ENCODE results near the gene IL22.

IL22 gene

GRCh38 chr12:68271346-68271745, 17.9 kb upstream of the IL22 start:
- H3K4me3 ChIP-seq (ENCODE audit: low read depth in 1 of 2, low read length in 1 of 2), result no peak overlapping the region
- peaks cover 79 to 87% of the 10 kb centered on the region in 2 experiments for H3K4me1 ChIP-seq (ENCODE audit: control insufficient read depth in 1 of 2, insufficient read depth in 1 of 2, low read depth in 1 of 2, low read length in 1 of 2)
- no peaks in the 10 kb centered on the region for H3K36me3 ChIP-seq
- H3K27ac ChIP-seq, result peak overlapping the region; percentile 48
- H3K27me3 ChIP-seq, result no peaks in the 10 kb centered on the region
- H3K9me3 ChIP-seq, result no peaks in the 10 kb centered on the region
- TF ChIP-seq CTCF (IDR thresholded peaks at IDR 0.05), result no peak

- H3K9me3 ChIP-seq, result no peaks in the 10 kb centered on the region
- no peak overlapping the region for H3K4me3 ChIP-seq (ENCODE audit: low read depth in 1 of 2, low read length in 1 of 2)
- peak overlapping the region; percentile 71 for H3K27ac ChIP-seq
- peaks cover 77 to 84% of the 10 kb centered on the region in 2 experiments for H3K4me1 ChIP-seq (ENCODE audit: control insufficient read depth in 1 of 2, insufficient read depth in 1 of 2, low read depth in 1 of 2, low read length in 1 of 2)
- no peaks in the 10 kb centered on the region for H3K27me3 ChIP-seq
- no peak for TF ChIP-seq CTCF (IDR thresholded peaks at IDR 0.05)
- H3K36me3 ChIP-seq, result no peaks in the 10 kb centered on the region
These were observed 17.0 kb upstream of the IL22 start for GRCh38 chr12:68270358-68270757.

GRCh38 chr12:68269779-68270178, 16.4 kb upstream of the IL22 start:
- Histone ChIP-seq H3K27ac (peak overlapping the region; percentile 71), H3K9me3 (no peaks in the 10 kb centered on the region), H3K36me3 (no peaks in the 10 kb centered on the region), H3K27me3 (no peaks in the 10 kb centered on the region), H3K4me1 (ENCODE audit: control insufficient read depth in 1 of 2, insufficient read depth in 1 of 2, low read depth in 1 of 2, low read length in 1 of 2) (peaks cover 80 to 84% of the 10 kb centered on the region in 2 experiments), H3K4me3 (ENCODE audit: low read depth in 1 of 2, low read length in 1 of 2) (no peak overlapping the region)
- TF ChIP-seq CTCF (IDR thresholded peaks at IDR 0.05), result no peak

- peak overlapping the region; percentile 71 for H3K27ac ChIP-seq
- H3K36me3 ChIP-seq, result no peaks in the 10 kb centered on the region
- no peaks in the 10 kb centered on the region for H3K27me3 ChIP-seq
- peaks cover 76 to 80% of the 10 kb centered on the region in 2 experiments for H3K4me1 ChIP-seq (ENCODE audit: control insufficient read depth in 1 of 2, insufficient read depth in 1 of 2, low read depth in 1 of 2, low read length in 1 of 2)
- TF ChIP-seq CTCF (IDR thresholded peaks at IDR 0.05), result no peak
- no peaks in the 10 kb centered on the region for H3K9me3 ChIP-seq
- H3K4me3 ChIP-seq (ENCODE audit: low read depth in 1 of 2, low read length in 1 of 2), result no peak overlapping the region
These were observed 15.6 kb upstream of the IL22 start for GRCh38 chr12:68268967-68269366.

GRCh38 chr12:68267892-68268396, 14.5 kb upstream of the IL22 start:
- Histone ChIP-seq H3K27me3 (no peaks in the 10 kb centered on the region), H3K9me3 (no peaks in the 10 kb centered on the region), H3K36me3 (no peaks in the 10 kb centered on the region), H3K4me1 (ENCODE audit: control insufficient read depth in 1 of 2, insufficient read depth in 1 of 2, low read depth in 1 of 2, low read length in 1 of 2) (peaks cover 68 to 70% of the 10 kb centered on the region in 2 experiments), H3K4me3 (ENCODE audit: low read depth in 1 of 2, low read length in 1 of 2) (peak overlapping the region in 1 of 2 experiments; percentile 2), H3K27ac (peak overlapping the region; percentile 71)
- TF ChIP-seq CTCF (IDR thresholded peaks at IDR 0.05), result no peak

GRCh38 chr12:68264857-68265256, 11.5 kb upstream of the IL22 start:
- no peaks in the 10 kb centered on the region for H3K36me3 ChIP-seq
- no peak for TF ChIP-seq CTCF (IDR thresholded peaks at IDR 0.05)
- no peaks in the 10 kb centered on the region for H3K9me3 ChIP-seq
- peaks cover 53 to 54% of the 10 kb centered on the region in 2 experiments for H3K4me1 ChIP-seq (ENCODE audit: control insufficient read depth in 1 of 2, insufficient read depth in 1 of 2, low read depth in 1 of 2, low read length in 1 of 2)
- H3K27me3 ChIP-seq, result no peaks in the 10 kb centered on the region
- H3K4me3 ChIP-seq (ENCODE audit: low read depth in 1 of 2, low read length in 1 of 2), result no peak overlapping the region
- no peak overlapping the region for H3K27ac ChIP-seq

Measured in neutrophil (primary cell).